Astrocyte of the cerebellum (primary cell): ENCODE measurements around the gene SHC1.
"Not testable (repeated sequence)": the region's sequence is repeated elsewhere in the genome, so short reads cannot be mapped to it uniquely, and the experiment has no call there.

Experiments
- DNase-seq: peaks from one replicate; pipeline ENCODE4 v3.0.0-alpha.2; 2011; ENCODE audit warnings: low read depth
- H3K4me3 ChIP-seq: 2 replicates; pipeline ENCODE4 v1.5.1; 2011; ENCODE audit warnings: mild to moderate bottlenecking, low read depth, low read length, moderate library complexity
- in situ Hi-C: cut with HindIII; loops from 2 replicates; pipeline ENCODE4 v1.10.0; 2017; ENCODE audit warnings: low sequenced_read_pairs
- TF ChIP-seq, protein P1 (sequence below): IDR thresholded peaks from 2 replicates; pipeline ENCODE4 v1.5.1; 2012; ENCODE audit warnings: low read length, low read depth, moderate library complexity, mild to moderate bottlenecking; ENCODE audit errors: missing control alignments

Gene SHC1

GRCh38 chr1:154978360-154978759 lies 7.8 kb upstream of the SHC1 start:
- no peak overlapping the region for H3K4me3 ChIP-seq
- TF ChIP-seq, protein P1, sequence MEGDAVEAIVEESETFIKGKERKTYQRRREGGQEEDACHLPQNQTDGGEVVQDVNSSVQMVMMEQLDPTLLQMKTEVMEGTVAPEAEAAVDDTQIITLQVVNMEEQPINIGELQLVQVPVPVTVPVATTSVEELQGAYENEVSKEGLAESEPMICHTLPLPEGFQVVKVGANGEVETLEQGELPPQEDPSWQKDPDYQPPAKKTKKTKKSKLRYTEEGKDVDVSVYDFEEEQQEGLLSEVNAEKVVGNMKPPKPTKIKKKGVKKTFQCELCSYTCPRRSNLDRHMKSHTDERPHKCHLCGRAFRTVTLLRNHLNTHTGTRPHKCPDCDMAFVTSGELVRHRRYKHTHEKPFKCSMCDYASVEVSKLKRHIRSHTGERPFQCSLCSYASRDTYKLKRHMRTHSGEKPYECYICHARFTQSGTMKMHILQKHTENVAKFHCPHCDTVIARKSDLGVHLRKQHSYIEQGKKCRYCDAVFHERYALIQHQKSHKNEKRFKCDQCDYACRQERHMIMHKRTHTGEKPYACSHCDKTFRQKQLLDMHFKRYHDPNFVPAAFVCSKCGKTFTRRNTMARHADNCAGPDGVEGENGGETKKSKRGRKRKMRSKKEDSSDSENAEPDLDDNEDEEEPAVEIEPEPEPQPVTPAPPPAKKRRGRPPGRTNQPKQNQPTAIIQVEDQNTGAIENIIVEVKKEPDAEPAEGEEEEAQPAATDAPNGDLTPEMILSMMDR, result no peak
- in situ Hi-C loops, result no loop called here
- no peak for DNase-seq

GRCh38 chr1:154977762-154978161 lies 7.2 kb upstream of the SHC1 start:
- DNase-seq, H3K4me3 ChIP-seq, in situ Hi-C loops: not testable (repeated sequence)

- DNase-seq, result no peak
- peak overlapping the region; percentile 55 for H3K4me3 ChIP-seq
- in situ Hi-C loops, result no loop called here
- TF ChIP-seq, protein P1, result no peak
Measured at GRCh38 chr1:154975409-154976059, 5.0 kb upstream of the SHC1 start.

GRCh38 chr1:154974808-154975408 lies 4.4 kb upstream of the SHC1 start:
- in situ Hi-C loops, result no loop called here
- TF ChIP-seq, protein P1, result no peak
- peak; percentile 90 for DNase-seq

GRCh38 chr1:154974102-154974807 lies 3.7 kb upstream of the SHC1 start, which contains the start of gene CKS1B:
Gene CKS1B (plus strand): TSS chr1:154974681. CDS start chr1:154974746, 65 bp downstream.
- peak within 1 kb of the TSS; percentile 55 for H3K4me3 ChIP-seq
- TF ChIP-seq, protein P1, result no peak
- in situ Hi-C loops, result no loop called here
- peak; percentile 100 for DNase-seq

More at GRCh38 chr1:154974808-154975408, 4.4 kb upstream of the SHC1 start:
- peak overlapping the region; percentile 55 for H3K4me3 ChIP-seq

DNA sequence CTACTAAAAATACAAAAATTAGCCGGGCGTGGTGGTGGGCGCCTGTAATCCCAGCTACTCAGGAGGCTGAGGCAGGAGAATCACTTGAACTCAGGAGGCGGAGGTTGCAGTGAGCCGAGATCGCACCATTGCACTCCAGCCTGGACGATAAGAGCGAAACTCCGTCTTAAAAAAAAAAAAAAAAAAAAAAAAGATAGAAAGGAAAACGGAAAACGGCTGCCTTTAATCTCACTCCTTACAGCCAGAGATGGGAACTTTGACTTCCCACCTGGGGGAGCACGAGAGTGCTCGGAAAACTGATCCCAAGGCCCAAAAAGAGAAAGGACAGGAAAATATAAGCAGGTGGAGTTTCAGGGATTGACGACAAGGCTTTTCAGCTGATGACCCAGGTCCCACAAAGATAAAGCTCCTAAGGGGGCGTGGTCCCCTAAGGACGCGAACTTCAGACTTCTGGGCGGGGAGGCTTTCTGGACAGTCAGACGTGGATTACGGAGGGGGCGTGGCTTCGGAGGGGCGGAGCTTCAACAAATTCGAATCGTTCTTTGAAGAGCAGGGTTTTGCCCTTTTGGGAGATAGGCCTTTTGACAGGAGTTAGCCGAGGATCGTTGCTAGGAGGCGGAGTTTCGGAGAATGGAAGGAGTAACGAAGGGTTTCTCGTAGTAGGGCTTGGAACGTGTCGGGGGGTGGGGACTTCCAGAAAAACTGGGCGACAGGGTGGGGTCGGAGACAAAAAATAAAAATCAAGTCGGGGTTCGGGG lies 3.0 kb upstream of the SHC1 start:
- peak; percentile 92 for DNase-seq
- in situ Hi-C loops, result no loop called here
- TF ChIP-seq, protein P1, result peak; percentile 19
- H3K4me3 ChIP-seq, result peak overlapping the region; percentile 55
